ENCODE measurements around the gene GPR39.

The GPR39 gene

DNA sequence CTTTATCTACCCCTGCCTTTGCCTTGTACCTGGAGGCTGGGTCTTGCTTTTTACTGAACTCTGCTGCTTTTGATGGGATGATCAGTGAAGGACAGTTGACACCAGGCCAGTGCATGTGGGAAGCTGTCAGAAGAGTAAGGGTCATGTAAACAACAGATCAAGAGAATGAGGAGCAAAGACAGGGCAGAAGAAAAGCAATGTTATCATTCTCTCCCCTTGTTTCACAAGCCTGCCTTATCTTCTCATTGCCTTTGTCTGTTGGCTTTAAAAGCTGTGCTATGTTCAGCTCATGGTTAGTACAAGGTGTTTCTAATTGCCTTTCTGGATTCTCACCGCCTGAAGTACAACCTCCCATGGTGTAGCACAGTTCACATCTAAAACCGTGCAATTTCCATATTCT lies 225.8 kb downstream of the GPR39 start:
- 0 out of 2 replicates have a peak, but pooled peaks cover 5% of the 10 kb centered on the region for H3K4me1 ChIP-seq (ENCODE audit: control insufficient read depth, insufficient read depth, low read length)
- H3K4me3 ChIP-seq (ENCODE audit: low read depth, low read length): no peak overlapping the region
- H3K27me3 ChIP-seq (ENCODE audit: control insufficient read depth, insufficient read depth, low read length): no peaks in the 10 kb centered on the region
- no peaks in the 10 kb centered on the region for H3K9me3 ChIP-seq (ENCODE audit: control insufficient read depth, insufficient read depth, low read depth, low read length)
- H3K36me3 ChIP-seq (ENCODE audit: control insufficient read depth, insufficient read depth, low read length): no peaks in the 10 kb centered on the region
- no peak overlapping the region for H3K9ac ChIP-seq (ENCODE audit: low read length)
- no peak overlapping the region for H3K27ac ChIP-seq (ENCODE audit: low read depth, low read length)

DNA sequence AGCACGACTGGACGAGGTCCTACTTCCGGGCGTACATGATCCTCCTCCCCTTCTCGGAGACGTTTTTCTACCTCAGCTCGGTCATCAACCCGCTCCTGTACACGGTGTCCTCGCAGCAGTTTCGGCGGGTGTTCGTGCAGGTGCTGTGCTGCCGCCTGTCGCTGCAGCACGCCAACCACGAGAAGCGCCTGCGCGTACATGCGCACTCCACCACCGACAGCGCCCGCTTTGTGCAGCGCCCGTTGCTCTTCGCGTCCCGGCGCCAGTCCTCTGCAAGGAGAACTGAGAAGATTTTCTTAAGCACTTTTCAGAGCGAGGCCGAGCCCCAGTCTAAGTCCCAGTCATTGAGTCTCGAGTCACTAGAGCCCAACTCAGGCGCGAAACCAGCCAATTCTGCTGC lies 228.6 kb downstream of the GPR39 start:
- Histone ChIP-seq H3K4me3 (ENCODE audit: low read depth, low read length) (no peak overlapping the region), H3K9ac (ENCODE audit: low read length) (no peak overlapping the region), H3K4me1 (ENCODE audit: control insufficient read depth, insufficient read depth, low read length) (0 out of 2 replicates have a peak, but pooled peaks cover 5% of the 10 kb centered on the region), H3K27me3 (ENCODE audit: control insufficient read depth, insufficient read depth, low read length) (no peaks in the 10 kb centered on the region), H3K36me3 (ENCODE audit: control insufficient read depth, insufficient read depth, low read length) (no peaks in the 10 kb centered on the region), H3K27ac (ENCODE audit: low read depth, low read length) (no peak overlapping the region), H3K9me3 (ENCODE audit: control insufficient read depth, insufficient read depth, low read depth, low read length) (no peaks in the 10 kb centered on the region)

DNA sequence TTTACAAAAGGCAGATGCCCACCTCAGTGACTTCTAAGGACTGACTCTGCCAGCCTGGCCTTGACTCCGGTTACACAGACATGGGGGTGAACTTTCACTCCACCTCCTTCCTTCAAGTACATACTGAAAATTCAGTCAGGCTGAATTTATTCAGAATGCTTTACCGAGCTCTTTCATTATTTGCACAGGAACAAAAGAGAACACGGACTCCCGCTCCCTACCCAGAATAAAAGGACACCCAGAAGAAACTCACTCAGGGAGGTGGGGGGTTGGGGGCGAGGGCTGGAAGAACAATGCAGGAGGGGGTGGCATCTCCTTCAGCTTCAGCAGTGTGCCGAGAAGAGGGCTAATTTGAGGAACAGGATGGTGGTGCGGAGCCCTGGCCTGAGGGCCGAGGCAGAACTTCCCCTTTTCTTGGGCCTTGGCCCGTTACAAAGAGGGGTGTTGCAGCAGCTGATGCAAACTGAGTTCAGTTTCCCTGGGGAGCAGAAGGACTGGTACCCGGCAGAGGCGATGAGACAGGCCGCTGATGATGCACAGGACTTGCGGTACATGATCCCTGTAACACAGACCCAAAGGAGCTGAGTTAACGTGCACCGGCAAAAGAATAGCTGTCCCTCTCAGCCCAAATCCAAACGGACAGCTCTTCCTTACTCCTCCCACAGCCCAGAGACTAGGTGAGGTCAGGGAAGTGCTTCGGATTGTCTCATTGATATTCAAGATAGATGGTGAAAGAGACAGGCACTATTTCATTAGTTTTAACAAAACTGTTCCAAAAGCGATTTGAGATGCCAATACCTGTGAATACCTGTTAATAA lies 229.3 kb downstream of the GPR39 start:
- Histone ChIP-seq H3K27me3 (ENCODE audit: control insufficient read depth, insufficient read depth, low read length) (no peaks in the 10 kb centered on the region), H3K4me1 (ENCODE audit: control insufficient read depth, insufficient read depth, low read length) (0 out of 2 replicates have a peak, but pooled peaks cover 5% of the 10 kb centered on the region), H3K9ac (ENCODE audit: low read length) (no peak overlapping the region), H3K36me3 (ENCODE audit: control insufficient read depth, insufficient read depth, low read length) (no peaks in the 10 kb centered on the region), H3K27ac (ENCODE audit: low read depth, low read length) (no peak overlapping the region), H3K4me3 (ENCODE audit: low read depth, low read length) (no peak overlapping the region), H3K9me3 (ENCODE audit: control insufficient read depth, insufficient read depth, low read depth, low read length) (no peaks in the 10 kb centered on the region)

DNA sequence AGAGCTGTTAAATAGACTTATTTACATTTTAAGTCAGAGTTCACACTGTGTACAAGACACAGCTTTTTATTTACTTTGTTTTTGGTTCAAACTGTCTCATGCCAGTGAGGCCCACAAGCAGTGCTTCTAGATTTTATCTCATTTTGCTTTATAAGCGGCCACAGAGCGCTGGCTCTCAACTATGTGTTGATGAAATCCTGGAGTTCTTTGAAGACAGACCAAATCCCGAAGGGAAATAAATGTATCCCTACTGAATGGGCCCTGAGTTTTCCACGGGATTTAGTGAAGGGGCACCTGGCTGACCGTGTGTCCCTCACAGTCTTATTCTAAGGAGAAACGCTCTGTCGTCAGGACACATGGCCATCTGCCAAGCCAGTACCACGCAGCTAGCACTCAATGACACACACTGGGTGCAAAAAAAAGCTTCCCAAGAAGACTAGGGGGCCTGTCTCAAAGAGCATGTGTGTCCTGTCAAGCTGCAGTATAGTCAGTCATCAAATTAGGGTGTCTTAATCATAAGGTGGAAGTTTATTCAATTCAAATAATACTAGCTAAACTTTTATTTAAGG lies 230.0 kb downstream of the GPR39 start:
- Histone ChIP-seq H3K36me3 (ENCODE audit: control insufficient read depth, insufficient read depth, low read length) (no peaks in the 10 kb centered on the region), H3K9ac (ENCODE audit: low read length) (no peak overlapping the region), H3K9me3 (ENCODE audit: control insufficient read depth, insufficient read depth, low read depth, low read length) (no peaks in the 10 kb centered on the region), H3K4me1 (ENCODE audit: control insufficient read depth, insufficient read depth, low read length) (0 out of 2 replicates have a peak, but pooled peaks cover 5% of the 10 kb centered on the region), H3K4me3 (ENCODE audit: low read depth, low read length) (no peak overlapping the region), H3K27me3 (ENCODE audit: control insufficient read depth, insufficient read depth, low read length) (no peaks in the 10 kb centered on the region), H3K27ac (ENCODE audit: low read depth, low read length) (no peak overlapping the region)

- H3K27ac ChIP-seq (ENCODE audit: low read depth, low read length): no peak overlapping the region
- H3K36me3 ChIP-seq (ENCODE audit: control insufficient read depth, insufficient read depth, low read length): no peaks in the 10 kb centered on the region
- H3K27me3 ChIP-seq (ENCODE audit: control insufficient read depth, insufficient read depth, low read length): no peaks in the 10 kb centered on the region
- H3K9me3 ChIP-seq (ENCODE audit: control insufficient read depth, insufficient read depth, low read depth, low read length): no peaks in the 10 kb centered on the region
- H3K4me1 ChIP-seq (ENCODE audit: control insufficient read depth, insufficient read depth, low read length): 0 out of 2 replicates have a peak, but pooled peaks cover 1% of the 10 kb centered on the region
- no peak overlapping the region for H3K4me3 ChIP-seq (ENCODE audit: low read depth, low read length)
- no peak overlapping the region for H3K9ac ChIP-seq (ENCODE audit: low read length)
Observed at GRCh38 chr2:132651115-132652045, 234.8 kb downstream of the GPR39 start.

GRCh38 chr2:132652474-132652873 lies 235.9 kb downstream of the GPR39 start:
- H3K9ac ChIP-seq (ENCODE audit: low read length): no peak overlapping the region
- no peaks in the 10 kb centered on the region for H3K9me3 ChIP-seq (ENCODE audit: control insufficient read depth, insufficient read depth, low read depth, low read length)
- H3K27me3 ChIP-seq (ENCODE audit: control insufficient read depth, insufficient read depth, low read length): no peaks in the 10 kb centered on the region
- no peaks in the 10 kb centered on the region for H3K36me3 ChIP-seq (ENCODE audit: control insufficient read depth, insufficient read depth, low read length)
- no peak overlapping the region for H3K4me3 ChIP-seq (ENCODE audit: low read depth, low read length)
- no peak overlapping the region for H3K27ac ChIP-seq (ENCODE audit: low read depth, low read length)
- H3K4me1 ChIP-seq (ENCODE audit: control insufficient read depth, insufficient read depth, low read length): peaks cover 6% of the 10 kb centered on the region; the same call in 1 of the 2 replicates

DNA sequence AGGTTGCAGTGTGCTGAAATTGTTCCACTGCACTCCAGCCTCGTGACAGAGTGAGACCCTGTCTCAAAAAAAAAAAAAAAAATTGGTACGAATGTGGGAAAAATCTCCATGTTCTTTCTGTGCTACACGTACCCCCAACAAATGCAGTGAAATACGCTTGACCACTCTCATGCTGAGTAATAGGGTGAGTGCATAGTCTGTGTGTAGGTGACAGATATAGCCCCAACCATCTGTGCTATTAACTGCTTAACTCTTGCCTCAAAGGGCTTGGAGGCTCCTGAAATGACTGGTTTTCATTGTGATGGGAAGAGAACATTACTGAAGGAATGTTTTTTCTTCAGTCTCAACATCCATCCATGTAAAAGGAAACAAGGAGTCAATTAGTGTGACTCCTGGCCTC lies 237.7 kb downstream of the GPR39 start:
- Histone ChIP-seq H3K4me1 (ENCODE audit: control insufficient read depth, insufficient read depth, low read length) (peaks cover 6% of the 10 kb centered on the region; the same call in 1 of the 2 replicates), H3K27ac (ENCODE audit: low read depth, low read length) (no peak overlapping the region), H3K27me3 (ENCODE audit: control insufficient read depth, insufficient read depth, low read length) (no peaks in the 10 kb centered on the region), H3K36me3 (ENCODE audit: control insufficient read depth, insufficient read depth, low read length) (no peaks in the 10 kb centered on the region), H3K4me3 (ENCODE audit: low read depth, low read length) (no peak overlapping the region), H3K9ac (ENCODE audit: low read length) (no peak overlapping the region), H3K9me3 (ENCODE audit: control insufficient read depth, insufficient read depth, low read depth, low read length) (no peaks in the 10 kb centered on the region)

DNA sequence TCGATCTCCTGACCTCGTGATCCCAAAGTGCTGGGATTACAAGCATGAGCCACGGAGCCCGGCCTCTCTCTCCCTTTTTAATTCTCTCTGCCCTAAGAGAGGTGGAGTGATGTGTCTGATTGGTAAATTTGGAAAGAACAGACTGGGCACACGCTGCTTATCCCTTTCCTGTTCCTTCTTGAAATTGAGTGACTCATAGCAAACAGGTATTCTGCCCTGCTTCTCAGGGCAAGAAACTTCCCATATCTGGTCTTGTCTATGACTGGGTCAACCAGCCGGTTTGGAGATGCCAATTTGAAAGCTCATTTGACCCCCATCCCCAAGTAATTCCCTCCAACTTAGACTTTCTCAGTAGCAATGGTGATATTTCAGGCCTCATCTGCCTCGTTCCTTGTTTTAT lies 238.4 kb downstream of the GPR39 start:
- H3K27me3 ChIP-seq (ENCODE audit: control insufficient read depth, insufficient read depth, low read length): no peaks in the 10 kb centered on the region
- H3K4me3 ChIP-seq (ENCODE audit: low read depth, low read length): no peak overlapping the region
- H3K4me1 ChIP-seq (ENCODE audit: control insufficient read depth, insufficient read depth, low read length): peaks cover 6% of the 10 kb centered on the region; the same call in 1 of the 2 replicates
- H3K9ac ChIP-seq (ENCODE audit: low read length): no peak overlapping the region
- no peaks in the 10 kb centered on the region for H3K9me3 ChIP-seq (ENCODE audit: control insufficient read depth, insufficient read depth, low read depth, low read length)
- no peak overlapping the region for H3K27ac ChIP-seq (ENCODE audit: low read depth, low read length)
- no peaks in the 10 kb centered on the region for H3K36me3 ChIP-seq (ENCODE audit: control insufficient read depth, insufficient read depth, low read length)

GRCh38 chr2:132656266-132656975 lies 239.8 kb downstream of the GPR39 start:
- no peak overlapping the region for H3K9ac ChIP-seq (ENCODE audit: low read length)
- no peak overlapping the region for H3K4me3 ChIP-seq (ENCODE audit: low read depth, low read length)
- H3K4me1 ChIP-seq (ENCODE audit: control insufficient read depth, insufficient read depth, low read length): peaks cover 6% of the 10 kb centered on the region; the same call in 1 of the 2 replicates
- no peaks in the 10 kb centered on the region for H3K36me3 ChIP-seq (ENCODE audit: control insufficient read depth, insufficient read depth, low read length)
- no peaks in the 10 kb centered on the region for H3K27me3 ChIP-seq (ENCODE audit: control insufficient read depth, insufficient read depth, low read length)
- no peaks in the 10 kb centered on the region for H3K9me3 ChIP-seq (ENCODE audit: control insufficient read depth, insufficient read depth, low read depth, low read length)
- no peak overlapping the region for H3K27ac ChIP-seq (ENCODE audit: low read depth, low read length)

- Histone ChIP-seq H3K9me3 (ENCODE audit: control insufficient read depth, insufficient read depth, low read depth, low read length) (no peaks in the 10 kb centered on the region), H3K4me3 (ENCODE audit: low read depth, low read length) (no peak overlapping the region), H3K27me3 (ENCODE audit: control insufficient read depth, insufficient read depth, low read length) (no peaks in the 10 kb centered on the region), H3K27ac (ENCODE audit: low read depth, low read length) (no peak overlapping the region), H3K36me3 (ENCODE audit: control insufficient read depth, insufficient read depth, low read length) (no peaks in the 10 kb centered on the region), H3K9ac (ENCODE audit: low read length) (no peak overlapping the region), H3K4me1 (ENCODE audit: control insufficient read depth, insufficient read depth, low read length) (peaks cover 6% of the 10 kb centered on the region; the same call in 1 of the 2 replicates)
Observed at GRCh38 chr2:132659331-132659730, 242.7 kb downstream of the GPR39 start.
